NCI-H510A (cell line): Measurements from ENCODE around the gene METTL25B.

Experiments
- DNase-seq: peaks from one replicate; lab custom pipeline; 2025; lab: John Stamatoyannopoulos, UW

Gene METTL25B

DNA sequence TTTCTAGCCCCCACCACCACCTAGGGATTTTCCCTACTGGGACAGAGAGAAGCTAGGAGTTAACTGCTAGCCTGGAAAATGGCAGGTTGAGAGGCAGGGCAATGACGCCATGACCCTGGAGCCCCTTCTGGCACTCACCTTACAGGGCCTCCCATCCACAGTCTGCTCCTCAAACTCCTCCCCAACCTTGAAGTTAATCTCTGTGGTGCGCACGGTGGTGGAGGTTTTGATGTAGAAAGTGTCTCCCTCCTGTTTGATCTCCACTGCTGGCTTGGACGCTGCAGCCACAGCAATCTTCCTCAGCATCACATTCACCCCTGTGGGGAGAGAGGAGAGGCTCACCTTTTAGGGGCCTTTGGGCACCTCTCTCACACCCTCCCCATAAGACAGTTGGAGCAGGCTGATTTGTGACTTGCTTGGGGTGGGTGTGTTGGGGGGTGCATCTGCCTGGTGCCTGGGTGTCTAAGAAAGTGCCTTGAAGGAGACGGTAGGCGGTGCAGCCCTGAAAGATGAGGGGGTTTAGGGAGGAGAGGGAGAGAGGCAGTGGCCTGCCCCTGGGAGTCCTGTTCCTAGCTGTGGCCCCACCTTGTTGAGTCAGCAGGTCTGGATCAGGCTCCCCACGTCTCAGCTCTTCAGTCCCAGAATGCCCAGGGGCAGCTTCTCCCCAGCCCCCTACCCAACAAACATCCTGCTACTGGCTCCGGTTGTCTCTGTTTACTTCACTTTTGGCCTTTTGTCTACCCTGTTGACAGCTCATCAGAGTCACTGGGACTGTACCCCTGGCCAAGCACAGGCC, 27.3 kb upstream of the METTL25B start:
- DNase-seq, result no peak

DNA sequence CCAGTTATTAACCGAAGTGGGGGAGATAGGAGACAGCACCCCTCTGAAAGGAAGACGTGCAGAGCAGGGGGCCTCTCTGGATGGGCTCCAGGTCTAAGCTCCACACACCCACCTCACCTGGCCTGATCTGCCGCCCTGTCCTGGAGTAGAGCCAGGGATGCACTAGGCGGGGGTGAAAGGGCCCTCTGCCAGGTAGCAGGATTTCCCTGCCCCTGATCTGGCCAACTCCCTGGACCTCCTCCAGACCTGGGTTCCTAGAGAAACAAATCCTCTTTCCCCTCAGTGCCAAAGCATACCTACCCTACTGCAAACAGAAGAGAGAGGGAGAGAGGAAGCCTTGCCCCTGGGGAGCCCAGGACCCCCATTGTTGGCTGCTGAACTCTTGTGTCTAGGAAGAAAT, 24.9 kb upstream of the METTL25B start:
- no peak for DNase-seq

DNA sequence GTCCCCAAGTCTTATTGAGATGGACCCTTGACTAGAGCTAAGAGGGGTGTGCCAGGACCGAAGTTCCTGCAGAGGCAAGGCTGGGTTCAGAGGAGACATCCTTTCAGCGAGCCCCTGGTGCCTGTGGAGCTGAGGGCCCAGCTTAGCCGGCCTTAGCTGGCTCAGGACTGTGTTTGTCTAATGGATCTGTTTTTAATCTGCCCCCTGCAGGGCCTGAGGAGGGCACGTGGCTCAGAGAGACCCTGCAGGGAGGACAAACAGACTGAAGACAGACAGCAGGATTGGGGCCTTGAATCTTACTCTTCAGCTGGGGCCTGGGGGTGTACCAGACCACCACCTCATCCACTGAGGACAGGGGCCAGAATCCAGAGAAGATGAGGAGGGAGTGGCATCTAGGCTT, 24.5 kb upstream of the METTL25B start:
- DNase-seq, result no peak

DNA sequence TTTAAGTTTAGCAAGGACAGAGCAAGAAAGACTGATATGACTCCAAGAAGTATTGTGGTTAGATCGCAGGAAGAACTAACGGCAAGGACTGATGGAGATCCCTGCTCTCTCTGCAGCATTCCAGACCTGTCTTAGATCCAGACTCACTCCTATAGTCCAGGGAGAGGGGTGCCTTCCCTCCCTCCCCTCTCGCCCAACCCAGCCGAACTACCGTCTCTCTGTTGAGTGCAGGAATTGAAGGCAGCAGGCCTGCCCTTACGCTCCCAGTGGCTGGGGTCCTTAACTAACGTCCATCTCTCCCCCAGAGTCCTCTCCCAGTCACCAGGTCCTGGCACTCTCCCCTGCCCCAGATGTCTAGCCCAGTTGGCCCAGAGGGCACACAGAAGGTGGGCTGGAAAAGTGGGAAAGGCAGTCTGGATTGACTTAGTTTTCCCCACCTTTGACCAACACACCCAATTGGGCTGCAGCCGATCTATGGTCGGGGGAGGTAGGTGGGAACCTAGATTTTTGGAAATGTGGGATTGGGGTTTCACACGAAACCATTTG, 24.0 kb upstream of the METTL25B start:
- no peak for DNase-seq

DNA sequence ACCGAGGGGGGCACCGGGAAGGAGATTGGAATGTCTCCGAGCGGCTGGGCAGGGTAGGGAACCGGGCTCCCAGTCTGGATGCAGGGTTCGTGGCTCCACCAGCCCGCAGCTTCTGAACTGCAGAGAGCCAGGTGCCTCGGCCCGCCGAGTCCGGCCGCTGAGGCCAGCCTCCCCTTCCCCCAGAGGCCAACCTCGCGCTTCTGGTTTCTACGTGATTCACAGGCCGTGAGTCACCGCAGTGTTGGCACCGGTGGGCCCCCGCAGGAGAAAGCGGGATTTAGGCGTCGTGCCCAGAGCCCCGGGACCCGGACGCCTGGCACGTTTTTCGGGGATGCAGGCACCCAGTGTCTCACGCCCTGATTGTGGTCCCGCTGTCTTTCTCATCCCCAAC, 23.3 kb upstream of the METTL25B start:
- DNase-seq, result no peak

DNA sequence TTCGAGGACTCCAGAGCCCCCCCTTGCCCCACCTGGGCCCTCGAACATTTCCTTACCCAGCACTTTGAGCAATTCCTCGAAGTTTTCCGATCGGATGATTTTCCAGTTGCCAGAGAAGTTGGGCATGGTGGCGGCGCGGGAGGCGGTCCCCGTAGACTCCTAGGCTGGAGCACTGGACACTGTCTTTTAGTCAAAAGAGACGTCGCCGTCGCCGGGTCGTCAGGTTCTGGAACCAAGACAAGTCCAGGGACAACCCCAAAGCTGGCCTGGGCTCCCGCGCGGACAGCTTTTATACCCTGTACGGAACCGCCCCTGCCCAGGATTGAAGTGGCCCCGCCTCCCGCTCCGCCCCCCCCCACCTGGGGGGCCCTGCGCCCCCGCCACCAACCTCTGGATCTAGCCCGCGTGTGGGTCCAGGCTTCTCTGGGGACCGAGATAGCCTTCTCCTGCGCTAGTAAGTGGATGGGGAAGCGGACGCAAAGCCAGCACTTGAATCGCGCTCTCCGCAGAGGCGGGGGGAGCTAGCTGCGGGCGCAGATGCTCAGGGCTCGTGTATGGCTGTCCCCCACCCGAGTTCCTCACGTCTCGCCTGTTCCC, 22.9 kb upstream of the METTL25B start, which contains the start of gene CRABP2:
Gene CRABP2 (minus strand): TSS at position 263 of the 597 bp plus-strand sequence. CDS start 137 bp downstream, at position 126.
- no peak for DNase-seq

GRCh38 chr1:156705918-156706656, 22.2 kb upstream of the METTL25B start:
- peak; percentile 87 for DNase-seq

DNA sequence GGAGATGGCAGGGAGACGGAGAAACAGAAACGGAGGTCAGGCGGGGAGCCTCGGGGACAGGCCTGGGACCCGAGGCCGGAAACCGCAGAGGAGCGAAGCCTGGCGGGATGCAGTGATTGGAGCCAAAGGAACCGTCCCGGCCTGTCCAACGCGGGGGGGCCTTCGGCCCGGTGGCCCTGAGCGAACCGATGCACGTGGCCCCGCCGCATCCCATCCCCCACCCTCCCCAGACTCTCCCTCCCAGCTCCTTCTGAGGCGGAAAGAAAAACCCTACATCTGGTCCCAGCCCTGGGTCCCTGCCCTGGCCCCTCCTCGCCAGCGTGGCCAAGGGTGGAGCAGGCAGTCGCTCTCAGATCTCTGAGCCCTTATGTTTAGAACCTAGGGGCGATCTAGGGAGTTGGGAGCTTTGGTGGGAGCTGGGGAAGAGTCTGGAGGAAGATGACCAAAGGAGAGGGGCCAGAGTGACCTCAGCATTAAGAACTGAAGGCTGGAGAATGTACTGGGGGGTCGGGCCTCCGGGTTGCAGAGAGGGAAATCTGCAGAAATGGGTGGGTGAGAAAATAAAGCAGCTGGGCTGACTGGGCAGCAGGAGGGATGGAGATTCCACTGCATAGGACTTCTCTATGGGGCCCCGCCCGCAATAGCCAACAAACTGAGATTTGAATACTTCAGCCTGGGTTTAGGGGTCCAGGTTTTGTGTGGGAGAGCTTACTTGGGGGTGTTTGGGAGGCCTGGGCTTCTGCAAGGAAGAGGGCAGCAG, 21.4 kb upstream of the METTL25B start:
- DNase-seq, result no peak

GRCh38 chr1:156707417-156708217, 20.7 kb upstream of the METTL25B start:
- DNase-seq, result no peak

DNA sequence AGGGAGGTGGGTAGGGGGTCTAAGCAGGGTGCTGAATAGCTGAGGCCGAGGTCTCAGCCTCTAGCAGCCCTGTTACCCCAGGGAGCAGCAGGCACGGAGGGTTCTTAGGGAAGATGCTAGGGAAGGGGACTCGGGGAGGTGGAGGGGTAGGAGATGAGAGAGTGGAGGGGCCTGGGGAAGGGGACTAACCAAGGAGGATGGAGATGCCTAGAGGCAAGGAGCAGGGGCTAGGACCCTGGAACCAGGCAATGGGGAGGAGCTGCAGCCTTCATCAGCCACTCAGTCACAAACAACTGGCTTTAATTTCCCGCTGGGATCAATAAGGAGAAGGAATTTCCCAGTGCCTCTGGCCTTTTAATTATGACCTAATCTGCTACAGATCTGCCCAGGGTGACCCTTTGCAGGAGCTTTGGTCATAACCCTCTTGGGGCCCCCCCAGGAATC, 20.0 kb upstream of the METTL25B start:
- DNase-seq, result no peak

GRCh38 chr1:156709031-156709430, 19.2 kb upstream of the METTL25B start:
- DNase-seq, result no peak

DNA sequence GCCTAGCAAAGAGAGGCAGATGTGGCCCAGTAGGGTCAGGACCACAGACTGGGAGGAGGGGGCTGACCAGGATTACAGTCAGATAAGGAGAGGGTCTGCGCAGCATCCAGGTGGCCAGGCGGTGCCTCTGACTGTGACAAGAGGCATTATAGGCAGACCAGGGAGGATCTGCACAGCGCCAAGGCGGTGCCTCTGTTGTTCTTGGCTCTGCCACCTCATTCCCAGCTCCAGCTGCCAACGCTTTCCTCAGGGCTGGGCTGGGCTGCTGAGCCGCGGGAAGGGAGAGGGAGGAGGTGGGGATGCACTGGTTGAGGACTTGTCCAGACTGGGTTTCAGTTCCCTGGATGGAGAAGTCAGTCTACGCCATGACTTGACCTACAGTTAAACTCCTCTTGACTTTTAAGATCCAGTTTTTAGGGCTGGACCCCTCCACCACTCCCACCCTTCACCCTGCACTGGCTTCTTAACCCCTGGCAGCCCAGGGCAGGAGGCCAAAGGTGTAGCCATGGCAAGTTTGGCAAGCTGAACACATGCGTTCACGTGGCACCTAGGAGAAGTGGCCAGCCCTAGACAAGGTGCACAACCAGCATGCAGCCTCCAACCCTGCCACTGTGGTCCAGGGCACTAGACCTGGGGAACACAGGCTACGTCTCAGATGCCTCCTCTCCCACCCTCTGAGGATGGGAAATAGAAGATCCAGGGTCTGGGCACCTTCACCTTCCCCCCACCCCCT, 18.3 kb upstream of the METTL25B start:
- no peak for DNase-seq

DNA sequence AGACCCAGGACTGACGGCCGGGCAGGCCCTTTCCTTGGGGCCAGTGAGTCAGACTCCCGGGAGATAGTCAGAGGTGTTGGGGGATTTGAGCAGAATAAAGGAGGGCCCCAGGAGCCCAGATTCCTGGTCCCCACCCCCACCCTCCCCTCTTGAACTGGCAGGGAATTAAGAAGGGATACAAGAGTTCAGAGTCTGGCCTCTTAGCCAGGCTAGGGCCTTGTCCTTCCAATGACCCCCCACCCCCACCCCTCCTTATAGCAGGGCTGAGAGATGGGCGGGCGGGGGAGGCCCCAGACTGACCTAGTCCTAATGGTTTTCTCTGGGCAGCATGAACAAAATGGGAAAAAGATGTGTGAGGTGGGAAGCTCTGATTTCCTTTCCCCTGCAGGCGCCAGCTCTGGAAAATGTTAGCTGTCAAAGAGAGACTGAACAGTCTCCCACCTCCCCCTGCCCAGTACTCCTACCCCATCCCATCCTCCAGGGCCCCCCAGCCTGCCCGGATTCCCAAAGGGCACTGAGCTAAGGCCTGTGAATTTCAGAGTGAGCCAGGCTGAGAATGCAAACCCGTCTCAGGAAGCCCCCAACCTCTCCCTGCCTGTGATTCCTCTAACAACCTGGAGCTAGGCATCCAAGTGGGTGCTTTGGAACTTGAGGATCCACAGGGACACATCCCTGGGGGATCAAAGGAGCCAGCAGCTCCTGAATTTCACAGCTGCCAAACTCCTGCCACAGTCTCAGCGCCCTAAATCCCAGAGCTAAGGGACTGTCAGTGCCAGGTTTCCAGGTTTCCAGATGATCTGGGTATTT, 17.1 kb upstream of the METTL25B start:
- no peak for DNase-seq

GRCh38 chr1:156712626-156713025, 15.6 kb upstream of the METTL25B start:
- DNase-seq, result no peak

DNA sequence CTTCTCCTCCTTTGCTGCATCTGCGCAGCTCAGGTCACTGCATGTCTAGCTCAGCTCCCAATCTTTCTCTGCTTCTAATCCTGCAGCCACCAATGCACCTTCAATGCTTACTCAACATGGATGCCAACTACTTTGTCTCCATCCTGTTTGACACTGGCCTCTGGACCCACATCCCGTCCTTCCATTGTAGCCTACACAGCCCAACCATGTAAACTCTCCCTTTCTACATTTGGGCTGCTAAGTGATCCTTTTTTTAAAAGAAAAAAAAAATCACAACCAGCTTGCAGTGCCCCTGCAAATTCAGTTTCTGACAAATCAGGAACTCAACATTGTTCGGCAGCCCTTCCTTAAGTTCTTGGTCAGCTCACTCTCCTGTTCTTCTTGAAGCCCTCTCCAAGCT, 13.4 kb upstream of the METTL25B start:
- DNase-seq, result no peak

DNA sequence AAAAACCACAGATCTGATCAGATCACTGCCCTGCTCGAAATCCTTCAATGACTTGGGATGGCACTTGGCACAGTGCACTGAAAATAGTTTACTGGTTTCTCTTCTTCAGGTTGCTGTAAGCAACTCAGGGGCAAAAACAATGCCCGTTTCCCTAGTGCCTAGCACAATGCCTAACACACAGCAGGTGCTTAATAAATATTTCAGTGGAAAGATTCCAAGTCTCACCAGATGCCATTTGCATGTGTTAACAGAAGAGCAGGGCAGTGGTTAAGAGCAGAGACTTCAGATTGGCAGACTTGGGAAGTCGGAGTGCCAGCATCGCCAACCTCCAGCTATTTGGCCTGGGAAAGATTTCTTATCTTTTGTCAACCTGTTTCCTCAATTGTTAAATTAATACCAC, 10.9 kb upstream of the METTL25B start:
- no peak for DNase-seq

- DNase-seq, result no peak
Observed at GRCh38 chr1:156721131-156721530, 7.1 kb upstream of the METTL25B start.

GRCh38 chr1:156721535-156721934, 6.7 kb upstream of the METTL25B start:
- no peak for DNase-seq

- DNase-seq, result peak; percentile 73
Observed at GRCh38 chr1:156725683-156726280, 2.5 kb upstream of the METTL25B start.
